Smooth muscle cell (in vitro differentiated cells): ENCODE measurements around the gene MYO6. TPM values are rescaled to one million over a fixed set of nuclear protein-coding genes. Genes with fewer than 3 reads are reported as not detected.

Source experiments
- DNase-seq: peaks from one replicate; lab custom pipeline; 2025; ENCODE audit not compliant: unreplicated experiment; lab: John Stamatoyannopoulos, UW
- H2AFZ ChIP-seq: fragments of 200-600 bp; sonication (generic); 2 replicates; pipeline ENCODE4 v1.6.0; 2016; ENCODE audit warnings: antibody characterized with exemption, low read depth, mild to moderate bottlenecking
- H3F3A ChIP-seq: fragments of 200-600 bp; sonication (generic); 2 replicates; pipeline ENCODE4 v1.6.0; 2017; ENCODE audit warnings: antibody characterized with exemption, low read depth
- H3K27ac ChIP-seq: fragments of 200-600 bp; sonication (generic); 2 replicates; pipeline ENCODE4 v1.5.1; 2016; ENCODE audit warnings: low read depth, mild to moderate bottlenecking
- H3K27me3 ChIP-seq: fragments of 200-600 bp; sonication (generic); 2 replicates; pipeline ENCODE4 v1.6.1; 2016; ENCODE audit warnings: low read depth, mild to moderate bottlenecking
- H3K36me3 ChIP-seq: fragments of 200-600 bp; sonication (generic); 2 replicates; pipeline ENCODE4 v1.5.1; 2016; ENCODE audit warnings: low read depth
- H3K4me1 ChIP-seq: fragments of 200-600 bp; sonication (generic); 2 replicates; pipeline ENCODE4 v1.5.1; 2016; ENCODE audit warnings: low read depth
- H3K4me2 ChIP-seq: fragments of 200-600 bp; sonication (generic); 2 replicates; pipeline ENCODE4 v1.6.0; 2016; ENCODE audit warnings: mild to moderate bottlenecking
- H3K4me3 ChIP-seq: fragments of 200-600 bp; sonication (generic); 2 replicates; pipeline ENCODE4 v1.5.1; 2016; ENCODE audit warnings: mild to moderate bottlenecking
- H3K79me2 ChIP-seq: fragments of 200-600 bp; sonication (generic); 2 replicates; pipeline ENCODE4 v1.6.0; 2016; ENCODE audit warnings: low read depth, mild to moderate bottlenecking
- H3K9ac ChIP-seq: fragments of 200-600 bp; sonication (generic); 2 replicates; pipeline ENCODE4 v1.6.0; 2016; ENCODE audit warnings: low read depth
- H3K9me3 ChIP-seq: fragments of 200-600 bp; sonication (generic); replicated peaks from 2 replicates; pipeline ENCODE4 v1.5.1; 2016; ENCODE audit warnings: low read depth
- H4K20me1 ChIP-seq: fragments of 200-600 bp; sonication (generic); 2 replicates; pipeline ENCODE4 v1.6.0; 2016; ENCODE audit warnings: low read depth
- CTCF ChIP-seq: fragments of 200-600 bp; sonication (generic); IDR thresholded peaks from 2 replicates; pipeline ENCODE4 v1.5.1; 2017; ENCODE audit warnings: borderline replicate concordance, mild to moderate bottlenecking, antibody characterized with exemption; ENCODE audit not compliant: insufficient read depth, poor library complexity, severe bottlenecking
- WGBS: methylation state at CpG from one replicate; pipeline ENCODE4 v1.1.7; 2016; ENCODE audit warnings: low lambda C conversion rate; 5-methylcytosine and 5-hydroxymethylcytosine counted together
- polyA plus RNA-seq: library from polyadenylated mRNA; unstranded; fragments of >200 nt; fragmentation: Nextera tagmentation; extraction: Ambion mirVana; gene quantifications from 2 replicates; pipeline ENCODE4 v1.2.1, GENCODE V29; 2016
- total RNA-seq: library from RNA; depleted of rRNA; stranded (reverse); fragments of >200 nt; gene quantifications from 2 replicates; pipeline ENCODE4 v1.2.3, GENCODE V29; 2014

MYO6 gene
- total and polyA plus RNA-seq, 2 experiments from 2014 or later = 10.6 to 22.1 TPM

GRCh38 chr6:75926293-75927168 lies 177.5 kb downstream of the MYO6 start:
- no peak overlapping the region for H3K4me2 ChIP-seq
- TF ChIP-seq CTCF = no peak
- H3K9ac ChIP-seq = no peak overlapping the region
- DNase-seq = no peak
- no peaks in the 10 kb centered on the region for H4K20me1 ChIP-seq
- no peaks in the 10 kb centered on the region for H3K9me3 ChIP-seq
- no peaks in the 10 kb centered on the region for H3K4me1 ChIP-seq
- no peak overlapping the region for H3K27ac ChIP-seq
- no peaks in the 10 kb centered on the region for H3K36me3 ChIP-seq
- no peak overlapping the region for H3K4me3 ChIP-seq
- H2AFZ ChIP-seq = no peak overlapping the region
- 92% methylated on average over 5 of the region's 5 CpGs for WGBS
- H3F3A ChIP-seq = no peaks in the 10 kb centered on the region
- no peaks in the 10 kb centered on the region for H3K27me3 ChIP-seq
- H3K79me2 ChIP-seq = no peaks in the 10 kb centered on the region

GRCh38 chr6:75931011-75931680 lies 182.1 kb downstream of the MYO6 start:
- H3K9me3 ChIP-seq = no peaks in the 10 kb centered on the region
- H3K9ac ChIP-seq = no peak overlapping the region
- no peak overlapping the region for H3K4me3 ChIP-seq
- TF ChIP-seq CTCF = no peak
- H3K79me2 ChIP-seq = no peaks in the 10 kb centered on the region
- WGBS = 81% methylated on average over 11 of the region's 11 CpGs
- no peaks in the 10 kb centered on the region for H3K36me3 ChIP-seq
- no peaks in the 10 kb centered on the region for H4K20me1 ChIP-seq
- no peak overlapping the region for H2AFZ ChIP-seq
- H3K27me3 ChIP-seq = no peaks in the 10 kb centered on the region
- no peak overlapping the region for H3K27ac ChIP-seq
- peaks cover 11% of the 10 kb centered on the region for H3K4me1 ChIP-seq
- no peak overlapping the region for H3K4me2 ChIP-seq
- H3F3A ChIP-seq = peaks cover 3% of the 10 kb centered on the region
- no peak for DNase-seq

DNA sequence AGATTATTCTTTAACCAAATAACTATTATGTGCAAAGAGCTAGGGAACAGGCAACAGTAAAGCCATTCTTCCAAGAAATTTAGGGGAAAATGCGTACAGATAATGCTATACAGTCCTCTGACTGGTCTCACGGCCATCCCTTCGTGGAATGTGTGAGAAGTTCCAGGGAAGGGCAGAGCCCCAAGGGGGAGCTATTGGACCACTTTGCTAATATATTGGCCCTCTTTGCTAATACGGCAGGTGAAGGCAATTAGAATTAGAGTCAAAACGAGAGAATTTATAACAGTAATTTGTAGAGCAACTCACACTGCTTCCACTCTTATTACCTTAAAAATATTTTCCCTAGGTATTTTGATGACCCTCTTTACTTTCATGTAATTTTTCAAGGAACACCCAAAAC lies 183.0 kb downstream of the MYO6 start:
- TF ChIP-seq CTCF = peak; percentile 82
- H3K4me3 ChIP-seq = no peak overlapping the region
- no peak overlapping the region for H2AFZ ChIP-seq
- 18% methylated on average over 5 of the region's 5 CpGs for WGBS
- no peaks in the 10 kb centered on the region for H3K27me3 ChIP-seq
- no peaks in the 10 kb centered on the region for H3K36me3 ChIP-seq
- no peak overlapping the region for H3K9ac ChIP-seq
- H3K9me3 ChIP-seq = no peaks in the 10 kb centered on the region
- H4K20me1 ChIP-seq = no peaks in the 10 kb centered on the region
- peaks cover 3% of the 10 kb centered on the region for H3F3A ChIP-seq
- H3K27ac ChIP-seq = no peak overlapping the region
- DNase-seq = no peak
- H3K4me1 ChIP-seq = peaks cover 11% of the 10 kb centered on the region
- H3K79me2 ChIP-seq = no peaks in the 10 kb centered on the region
- H3K4me2 ChIP-seq = no peak overlapping the region
